WTC11 (cell line): Measurements from ENCODE around the gene ELN. TPM values are rescaled to one million over a fixed set of nuclear protein-coding genes. Genes with fewer than 3 reads are reported as not detected.

Experiments used
- ATAC-seq: fragments of 200-7000 bp; cut with Tn5 transposase; 2 replicates; pipeline ENCODE4 v1.10.0; 2021; ENCODE audit warnings: mild to moderate bottlenecking, moderate library complexity
- CTCF ChIA-PET: fragments of 300-600 bp; sonication (Branson Sonifier 250); formaldehyde crosslinking; loops from one replicate; lab custom pipeline; 2021; ENCODE audit warnings: antibody characterized with exemption; lab: Charles Lee
- POLR2A ChIA-PET: fragments of 350-600 bp; sonication (Branson Sonifier 250); formaldehyde crosslinking; loops from one replicate; lab custom pipeline; 2021; ENCODE audit warnings: antibody characterized with exemption; lab: Charles Lee
- DNase-seq: peaks from one replicate; pipeline ENCODE4 v3.0.0; 2021; ENCODE audit warnings: low spot score
- H3K27ac Mint-ChIP-seq: 2 replicates; pipeline ENCODE4 v1.8.0; 2021; ENCODE audit warnings: mixed read lengths
- H3K27me3 Mint-ChIP-seq: 2 replicates; pipeline ENCODE4 v1.8.0; 2021; ENCODE audit warnings: low read depth, mild to moderate bottlenecking, moderate library complexity, mixed read lengths
- H3K36me3 Mint-ChIP-seq: 2 replicates; pipeline ENCODE4 v1.8.0; 2021; ENCODE audit warnings: mixed read lengths
- H3K4me1 Mint-ChIP-seq: 2 replicates; pipeline ENCODE4 v1.8.0; 2022; ENCODE audit warnings: mixed read lengths
- H3K4me3 Mint-ChIP-seq: 2 replicates; pipeline ENCODE4 v1.8.0; 2021; ENCODE audit warnings: mild to moderate bottlenecking, moderate library complexity, mixed read lengths
- H3K9me3 Mint-ChIP-seq: 2 replicates; pipeline ENCODE4 v1.8.0; 2021; ENCODE audit warnings: mixed read lengths
- CDX4 ChIP-seq: fragments of 250-450 bp; sonication (Bioruptor Pico); IDR thresholded peaks from 2 replicates; pipeline ENCODE4 v1.9.0; 2021; ENCODE audit warnings: moderate library complexity, mild to moderate bottlenecking, inconsistent platforms, borderline replicate concordance
- CREM ChIP-seq: sonication (generic); formaldehyde crosslinking; IDR thresholded peaks from 2 replicates; pipeline ENCODE4 v1.8.1; 2022; ENCODE audit warnings: mild to moderate bottlenecking, missing genetic modification reagents, moderate library complexity
- E2F1 ChIP-seq: sonication (generic); formaldehyde crosslinking; IDR thresholded peaks from 2 replicates; pipeline ENCODE4 v1.8.0; 2022; ENCODE audit warnings: mild to moderate bottlenecking, missing genetic modification reagents
- E2F5 ChIP-seq: sonication (generic); formaldehyde crosslinking; IDR thresholded peaks from 2 replicates; pipeline ENCODE4 v1.8.1; 2022; ENCODE audit warnings: mild to moderate bottlenecking, moderate library complexity, missing genetic modification reagents
- FOXP1 ChIP-seq: sonication (generic); formaldehyde crosslinking; IDR thresholded peaks from 2 replicates; pipeline ENCODE4 v1.8.0; 2022; ENCODE audit warnings: missing genetic modification reagents, mild to moderate bottlenecking, moderate library complexity, borderline replicate concordance
- FOXP4 ChIP-seq: sonication (generic); formaldehyde crosslinking; IDR thresholded peaks from 2 replicates; pipeline ENCODE4 v1.8.0; 2022; ENCODE audit warnings: mild to moderate bottlenecking, missing genetic modification reagents
- HMGXB4 ChIP-seq: sonication (generic); formaldehyde crosslinking; IDR thresholded peaks from 2 replicates; pipeline ENCODE4 v1.8.1; 2023; ENCODE audit warnings: mild to moderate bottlenecking, moderate library complexity, missing genetic modification reagents
- JAZF1 ChIP-seq: fragments of 250-450 bp; sonication (Bioruptor Pico); IDR thresholded peaks from 2 replicates; pipeline ENCODE4 v1.9.0; 2021; ENCODE audit warnings: moderate library complexity, mild to moderate bottlenecking, inconsistent platforms
- NR3C1 ChIP-seq: sonication (generic); formaldehyde crosslinking; conservative IDR thresholded peaks from 2 replicates; pipeline ENCODE4 v1.8.1; 2023; ENCODE audit warnings: low read depth, mild to moderate bottlenecking, missing genetic modification reagents
- PRDM15 ChIP-seq: sonication (generic); formaldehyde crosslinking; IDR thresholded peaks from 2 replicates; pipeline ENCODE4 v1.8.0; 2022; ENCODE audit warnings: missing genetic modification reagents
- PRRX2 ChIP-seq: fragments of 250-450 bp; sonication (Bioruptor Pico); IDR thresholded peaks from 2 replicates; pipeline ENCODE4 v1.8.0; 2021; ENCODE audit warnings: mild to moderate bottlenecking
- RORB ChIP-seq: fragments of 250-450 bp; sonication (Bioruptor Pico); IDR thresholded peaks from 2 replicates; pipeline ENCODE4 v1.9.0; 2021; ENCODE audit warnings: mild to moderate bottlenecking
- SOX15 ChIP-seq: fragments of 250-450 bp; sonication (Bioruptor Pico); IDR thresholded peaks from 2 replicates; pipeline ENCODE4 v1.9.0; 2021; ENCODE audit warnings: mild to moderate bottlenecking
- ZNF138 ChIP-seq: sonication (generic); formaldehyde crosslinking; conservative IDR thresholded peaks from 2 replicates; pipeline ENCODE4 v1.8.1; 2022; ENCODE audit warnings: mild to moderate bottlenecking, moderate library complexity, missing genetic modification reagents
- ZNF219 ChIP-seq: sonication (generic); formaldehyde crosslinking; IDR thresholded peaks from 2 replicates; pipeline ENCODE4 v1.8.0; 2023; ENCODE audit warnings: missing genetic modification reagents, mild to moderate bottlenecking, borderline replicate concordance
- ZNF317 ChIP-seq: sonication (generic); formaldehyde crosslinking; IDR thresholded peaks from 2 replicates; pipeline ENCODE4 v1.8.1; 2023; ENCODE audit warnings: low read depth, mild to moderate bottlenecking, moderate library complexity, missing genetic modification reagents, borderline replicate concordance
- ZNF416 ChIP-seq: fragments of 250-450 bp; sonication (Bioruptor Pico); IDR thresholded peaks from 2 replicates; pipeline ENCODE4 v1.9.0; 2021; ENCODE audit warnings: mild to moderate bottlenecking, inconsistent platforms
- ZNF423 ChIP-seq: fragments of 250-450 bp; sonication (Bioruptor Pico); IDR thresholded peaks from 2 replicates; pipeline ENCODE4 v2.1.2; 2022; ENCODE audit warnings: mild to moderate bottlenecking, moderate library complexity
- ZNF425 ChIP-seq: fragments of 250-450 bp; sonication (Bioruptor Pico); conservative IDR thresholded peaks from 2 replicates; pipeline ENCODE4 v1.9.0; 2021; ENCODE audit warnings: mild to moderate bottlenecking
- ZSCAN18 ChIP-seq: fragments of 250-450 bp; sonication (Bioruptor Pico); IDR thresholded peaks from 2 replicates; pipeline ENCODE4 v2.1.2; 2022; ENCODE audit warnings: mild to moderate bottlenecking, moderate library complexity
- total RNA-seq: library from RNA; stranded (reverse); gene quantifications from 3 replicates; pipeline ENCODE4 v1.2.3, GENCODE V29; 2021

The ELN gene
- total RNA-seq, 1 experiment from 2014 or later = 3.3 TPM

- TF ChIP-seq PRDM15 (CRISPR knock-in tag) (no peak), E2F1 (CRISPR knock-in tag) (no peak), ZNF138 (no peak), JAZF1 (no peak), CDX4 (CRISPR knock-in tag) (no peak)
These were observed 44.4 kb upstream of the ELN start (continued) for GRCh38 chr7:73983437-73984164.

- no peak for DNase-seq
- ChIA-PET CTCF (interaction anchor here (2.7 kb wide), 1 partner anchor 42 kb away, joined by 15 read pairs; no protein-coding TSS in a partner anchor), POLR2A (interaction anchor here (0.7 kb wide), 1 partner anchor 1954 kb away, joined by 3 read pairs; no protein-coding TSS in a partner anchor)
- Mint-ChIP-seq H3K9me3 (no peaks in the 10 kb centered on the region), H3K27me3 (no peaks in the 10 kb centered on the region)
- TF ChIP-seq HMGXB4 (CRISPR knock-in tag) = no peak
- TF ChIP-seq ZNF425 (CRISPR knock-in tag) = no peak
- TF ChIP-seq E2F5 = no peak
- TF ChIP-seq FOXP4 (CRISPR knock-in tag) = no peak
- no peak for TF ChIP-seq ZNF317
- TF ChIP-seq ZNF423 (CRISPR knock-in tag) = no peak
- TF ChIP-seq ZNF219 = no peak
- no peak for TF ChIP-seq NR3C1 (CRISPR knock-in tag)
- TF ChIP-seq RORB (CRISPR knock-in tag) = no peak
- no peak for TF ChIP-seq SOX15 (CRISPR knock-in tag)
- no peak for TF ChIP-seq FOXP1 (CRISPR knock-in tag)
- no peak for TF ChIP-seq PRRX2
- no peak for TF ChIP-seq ZNF416
- no peak for TF ChIP-seq CREM (CRISPR knock-in tag)
- TF ChIP-seq ZSCAN18 (CRISPR knock-in tag) = no peak
- TF ChIP-seq, all 79 proteins: peak for 0
- ATAC-seq = no peak
- Mint-ChIP-seq H3K4me1 (no peaks in the 10 kb centered on the region), H3K27ac (no peak overlapping the region), H3K4me3 (no peak overlapping the region), H3K36me3 (no peaks in the 10 kb centered on the region)
These were observed 43.3 kb upstream of the ELN start for GRCh38 chr7:73984481-73985205.
